GM12892 (cell line): ENCODE results near the gene OR52A1. TPM values are rescaled to one million over a fixed set of nuclear protein-coding genes. Genes with fewer than 3 reads are reported as not detected.
"Not testable (repeated sequence)": the region's sequence is repeated elsewhere in the genome, so short reads cannot be mapped to it uniquely, and the experiment has no call there.

Source experiments
- DNase-seq: peaks from one replicate; pipeline ENCODE4 v3.0.0; 2011; ENCODE audit not compliant: insufficient read length
- FAIRE-seq: peaks from 2 replicates; lab custom pipeline; 2011; peaks lifted over from hg19 to GRCh38; lab: Jason Lieb, UNC
- POLR2A ChIP-seq: IDR thresholded peaks from 2 replicates; pipeline ENCODE4 v1.6.1; 2011; ENCODE audit warnings: low read depth, low read length, control low read depth
- POLR2AphosphoS5 ChIP-seq: IDR thresholded peaks from 2 replicates; pipeline ENCODE4 v1.6.1; 2011; ENCODE audit warnings: low read depth, low read length, control low read depth
- TAF1 ChIP-seq: IDR thresholded peaks from 2 replicates; pipeline ENCODE4 v1.6.1; 2011; ENCODE audit warnings: low read depth, mild to moderate bottlenecking, control low read depth, low read length, borderline replicate concordance
- polyA plus RNA-seq: library from polyadenylated mRNA; unstranded; fragments of >200 nt; gene quantifications from one replicate; pipeline ENCODE4 v1.2.1, GENCODE V29; 2012; ENCODE audit warnings: missing spikeins, inconsistent platforms; ENCODE audit not compliant: missing spikeins

The OR52A1 gene
- polyA plus RNA-seq = not detected

GRCh38 chr11:5154657-5155056, at the start of gene OR52A1:
Gene OR52A1 (minus strand): TSS chr11:5154757. CDS start chr11:5152369, 2,388 bp downstream.
- TF ChIP-seq POLR2A = no peak
- DNase-seq (no peak), FAIRE-seq (no peak)

- TF ChIP-seq POLR2AphosphoS5 (no peak), TAF1 (no peak), POLR2A (no peak)
- FAIRE-seq (no peak), DNase-seq (no peak)
These were observed 48.8 kb upstream of the OR52A1 start for GRCh38 chr11:5203366-5203765.

- TF ChIP-seq POLR2AphosphoS5 (no peak), TAF1 (no peak), POLR2A (no peak)
- no peak for DNase-seq
- no peak for FAIRE-seq
These were observed 46.0 kb upstream of the OR52A1 start, which contains the start of gene OR51V1 for GRCh38 chr11:5200582-5200981. Gene OR51V1 (minus strand): TSS chr11:5200682. CDS start chr11:5200682, 0 bp downstream.

GRCh38 chr11:5198285-5198684, 43.7 kb upstream of the OR52A1 start:
- FAIRE-seq = no peak
- no peak for TF ChIP-seq POLR2AphosphoS5
- no peak for TF ChIP-seq POLR2A
- no peak for TF ChIP-seq TAF1
- DNase-seq = no peak

- no peak for FAIRE-seq
- no peak for DNase-seq
- no peak for TF ChIP-seq POLR2AphosphoS5
- no peak for TF ChIP-seq POLR2A
- no peak for TF ChIP-seq TAF1
These were observed 43.0 kb upstream of the OR52A1 start for GRCh38 chr11:5197536-5197935.

- TF ChIP-seq POLR2AphosphoS5 (no peak), TAF1 (no peak), POLR2A (no peak)
- DNase-seq (no peak), FAIRE-seq (no peak)
These were observed 42.2 kb upstream of the OR52A1 start for GRCh38 chr11:5196731-5197130.

- TF ChIP-seq POLR2AphosphoS5 (no peak), TAF1 (no peak), POLR2A (no peak)
- FAIRE-seq (no peak), DNase-seq (no peak)
These were observed 41.5 kb upstream of the OR52A1 start for GRCh38 chr11:5196067-5196466.

- DNase-seq (no peak), FAIRE-seq (no peak)
- TF ChIP-seq POLR2A (no peak), POLR2AphosphoS5 (no peak), TAF1 (no peak)
These were observed 38.2 kb upstream of the OR52A1 start for GRCh38 chr11:5192738-5193137.

- TF ChIP-seq POLR2AphosphoS5 (no peak), POLR2A (no peak), TAF1 (no peak)
- DNase-seq (no peak), FAIRE-seq (no peak)
These were observed 33.6 kb upstream of the OR52A1 start for GRCh38 chr11:5188201-5188600.

- FAIRE-seq = no peak
These were observed 23.7 kb upstream of the OR52A1 start for GRCh38 chr11:5178046-5178837.

GRCh38 chr11:5174934-5175333, 20.4 kb upstream of the OR52A1 start:
- FAIRE-seq = no peak
- TF ChIP-seq TAF1 (no peak), POLR2A (no peak), POLR2AphosphoS5 (no peak)
- DNase-seq = no peak

More at GRCh38 chr11:5178046-5178837, 23.7 kb upstream of the OR52A1 start:
- no peak for TF ChIP-seq TAF1
- no peak for TF ChIP-seq POLR2AphosphoS5
- no peak for TF ChIP-seq POLR2A
- no peak for DNase-seq

- DNase-seq (no peak), FAIRE-seq (no peak)
- TF ChIP-seq TAF1 = no peak
- TF ChIP-seq POLR2A = no peak
- no peak for TF ChIP-seq POLR2AphosphoS5
These were observed 17.3 kb upstream of the OR52A1 start for GRCh38 chr11:5171856-5172255.

- FAIRE-seq, DNase-seq: not testable (repeated sequence)
These were observed 11.3 kb upstream of the OR52A1 start for GRCh38 chr11:5165898-5166297.

- not testable (repeated sequence) for DNase-seq, FAIRE-seq
These were observed 10.2 kb upstream of the OR52A1 start for GRCh38 chr11:5164807-5165206.

GRCh38 chr11:5161045-5161444, 6.5 kb upstream of the OR52A1 start:
- not testable (repeated sequence) for DNase-seq, FAIRE-seq

- DNase-seq, FAIRE-seq: not testable (repeated sequence)
These were observed 5.7 kb upstream of the OR52A1 start for GRCh38 chr11:5160217-5160616.
